Activated naive CD4-positive, alpha-beta T cell treated with anti-CD3 and anti-CD28 coated beads, Interleukin-2, amount 50 U/mL, for 16 hours (primary cell): Measurements from ENCODE around the gene RRAGC.
A peak's percentile ranks its signal among the peaks of the same experiment; 100 is the strongest.

Experiments used
- DNase-seq: peaks from one replicate; pipeline ENCODE4 v3.0.0-alpha.2; 2020

Gene RRAGC

GRCh38 chr1:38859561-38860453 is at the start of gene RRAGC:
Gene RRAGC, minus strand, starts transcription at chr1:38859772. Its CDS starts 126 bp downstream, at chr1:38859646.
- peak; percentile 99 for DNase-seq

- no peak for DNase-seq
Observed at GRCh38 chr1:38908821-38909220, 49.2 kb upstream of the RRAGC start.

GRCh38 chr1:38905985-38906384 is 46.4 kb upstream of the RRAGC start:
- DNase-seq: no peak

GRCh38 chr1:38899560-38899959 is 40.0 kb upstream of the RRAGC start:
- DNase-seq: no peak

- no peak for DNase-seq
Observed at GRCh38 chr1:38898653-38899230, 39.2 kb upstream of the RRAGC start.

- no peak for DNase-seq
Observed at GRCh38 chr1:38896169-38896568, 36.6 kb upstream of the RRAGC start.

- DNase-seq: no peak
Observed at GRCh38 chr1:38892976-38893375, 33.4 kb upstream of the RRAGC start.

- no peak for DNase-seq
Observed at GRCh38 chr1:38891753-38892152, 32.2 kb upstream of the RRAGC start.

GRCh38 chr1:38889589-38889988 is 30.0 kb upstream of the RRAGC start:
- no peak for DNase-seq

- DNase-seq: no peak
Observed at GRCh38 chr1:38888423-38889333, 29.1 kb upstream of the RRAGC start.

GRCh38 chr1:38885092-38885491 is 25.5 kb upstream of the RRAGC start:
- DNase-seq: no peak

- DNase-seq: no peak
Observed at GRCh38 chr1:38881487-38881886, 21.9 kb upstream of the RRAGC start, which contains the start of gene GJA9. Gene GJA9, minus strand, starts transcription at chr1:38881587. Its CDS starts 5,489 bp downstream, at chr1:38876098.

GRCh38 chr1:38875811-38876210 is 16.2 kb upstream of the RRAGC start:
- DNase-seq: no peak

- DNase-seq: peak; percentile 96
Observed at GRCh38 chr1:38873027-38873969, 13.7 kb upstream of the RRAGC start, which contains the start of gene MYCBP. Gene MYCBP, minus strand, starts transcription at chr1:38873348. Its CDS starts 43 bp downstream, at chr1:38873305.

GRCh38 chr1:38872401-38873026 is 12.9 kb upstream of the RRAGC start:
- peak; percentile 30 for DNase-seq

GRCh38 chr1:38870996-38871395 is 11.4 kb upstream of the RRAGC start:
- no peak for DNase-seq

GRCh38 chr1:38867208-38867607 is 7.6 kb upstream of the RRAGC start:
- no peak for DNase-seq

- DNase-seq: no peak
Observed at GRCh38 chr1:38865112-38865715, 5.6 kb upstream of the RRAGC start.

GRCh38 chr1:38860454-38860795 is 853 bp upstream of the RRAGC start:
- no peak for DNase-seq

- DNase-seq: peak; percentile 41
Observed at GRCh38 chr1:38858833-38859560, 575 bp downstream of the RRAGC start.
